HG03064 (cell line): ENCODE measurements around the gene TADA2B.

Experiments used
- ATAC-seq: cut with Tn5 transposase; IDR thresholded peaks from one replicate; pipeline ENCODE4 v1.9.1; 2021; ENCODE audit warnings: low read depth; ENCODE audit not compliant: unreplicated experiment

Gene TADA2B

DNA sequence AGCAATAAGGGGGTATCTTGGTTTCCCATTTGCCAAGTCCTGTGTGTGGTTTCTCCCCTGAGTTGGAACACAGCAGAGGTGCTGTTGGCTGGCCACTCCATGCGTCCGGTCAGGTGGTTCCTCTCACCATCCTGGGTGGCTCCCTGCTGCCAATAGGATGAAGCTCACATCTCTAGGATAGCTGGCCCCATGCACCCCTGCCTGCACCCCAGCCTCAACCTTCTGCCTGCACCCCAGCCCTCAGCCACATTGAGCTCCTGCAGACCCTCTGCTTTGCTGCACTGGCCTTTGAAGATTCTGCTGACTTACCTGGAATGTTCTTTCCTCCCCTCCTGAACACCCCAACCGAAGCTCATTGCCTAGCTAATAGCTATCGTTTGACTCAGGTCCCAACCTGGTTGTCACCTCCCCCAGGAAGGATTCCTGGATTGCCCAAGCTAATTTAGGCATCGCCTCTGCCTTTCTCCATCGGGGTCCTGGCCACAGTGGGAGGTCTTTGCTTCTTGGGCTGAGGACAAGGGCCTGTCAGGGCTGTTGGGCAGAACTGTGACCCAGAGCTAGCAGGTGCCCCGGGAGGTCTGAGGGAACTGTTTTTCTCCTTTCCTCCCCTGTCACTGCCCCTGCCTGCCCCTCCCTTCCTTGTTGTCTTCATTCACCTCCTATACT, 61.3 kb downstream of the TADA2B start:
- no peak for ATAC-seq

DNA sequence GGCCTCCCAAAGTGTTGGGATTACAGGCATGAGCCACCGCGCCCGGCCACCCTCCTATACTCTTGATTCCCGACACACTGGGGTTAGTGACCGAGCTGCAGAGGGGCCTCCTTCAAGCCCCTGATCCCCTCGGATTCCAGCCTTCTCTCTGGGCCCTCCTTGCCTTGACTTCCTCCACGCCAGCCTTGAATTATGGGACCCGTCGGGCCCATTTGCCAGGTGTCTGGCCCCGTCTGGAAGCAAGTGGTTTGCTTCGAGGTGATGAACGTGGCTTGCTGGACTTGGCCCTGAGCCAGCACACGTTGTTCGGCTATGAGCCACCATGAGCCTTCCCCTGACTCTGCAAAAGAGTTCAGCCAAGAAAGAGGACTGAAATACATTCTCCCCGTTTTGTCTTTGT, 62.1 kb downstream of the TADA2B start:
- no peak for ATAC-seq

GRCh38 chr4:7107166-7107905, 64.2 kb downstream of the TADA2B start:
- ATAC-seq: no peak
